Measurements from ENCODE around the gene TEAD2.
"Not testable (repeated sequence)": the region's sequence is repeated elsewhere in the genome, so short reads cannot be mapped to it uniquely, and the experiment has no call there.

Gene TEAD2

GRCh38 chr19:49347191-49347590, 15.0 kb downstream of the TEAD2 start:
- no peak for DNase-seq

DNA sequence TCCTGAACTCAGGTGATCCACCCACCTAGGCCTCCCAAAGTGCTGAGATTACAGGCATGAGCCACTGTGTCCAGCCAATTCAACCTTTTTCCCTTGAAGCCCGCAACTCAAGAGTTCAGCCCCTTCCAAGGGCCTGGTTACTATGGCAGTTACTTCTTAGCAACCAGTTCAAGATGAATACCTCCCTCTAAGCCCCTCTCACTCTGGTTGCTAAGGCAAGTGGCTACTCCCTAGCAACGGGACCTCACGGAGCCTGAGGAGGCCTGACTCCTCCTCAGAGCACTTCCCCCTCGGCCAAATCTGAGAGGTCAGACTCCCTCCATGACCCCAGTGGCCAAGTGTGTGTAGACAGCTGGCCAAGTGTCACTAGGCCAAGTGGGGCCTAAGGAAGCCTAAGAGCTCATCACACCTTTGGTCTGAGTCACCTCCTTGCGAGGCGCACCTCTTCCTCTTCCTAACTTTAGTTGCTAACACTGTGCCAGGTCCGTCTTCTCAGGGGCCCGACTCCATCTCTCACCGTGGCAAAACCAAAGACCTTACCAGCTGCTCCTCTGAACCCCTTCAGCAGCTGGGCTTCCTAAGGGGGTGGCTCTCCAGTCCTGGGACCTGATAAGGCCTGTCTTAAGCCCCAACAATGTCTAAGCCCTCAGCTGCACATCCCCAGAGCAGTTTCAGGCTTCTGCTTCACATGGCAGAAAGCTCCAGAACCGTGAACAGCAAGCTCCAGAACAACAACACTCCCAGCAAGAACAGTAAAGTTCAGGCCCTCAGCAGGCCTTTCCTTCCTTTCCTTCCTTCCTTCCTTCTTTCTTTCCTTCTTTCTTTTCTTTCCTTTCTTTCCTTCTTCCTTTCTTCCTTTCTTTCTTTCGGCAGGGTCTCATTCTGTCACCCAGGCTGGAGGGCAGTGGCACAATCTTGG, 17.5 kb downstream of the TEAD2 start:
- no peak for DNase-seq

DNA sequence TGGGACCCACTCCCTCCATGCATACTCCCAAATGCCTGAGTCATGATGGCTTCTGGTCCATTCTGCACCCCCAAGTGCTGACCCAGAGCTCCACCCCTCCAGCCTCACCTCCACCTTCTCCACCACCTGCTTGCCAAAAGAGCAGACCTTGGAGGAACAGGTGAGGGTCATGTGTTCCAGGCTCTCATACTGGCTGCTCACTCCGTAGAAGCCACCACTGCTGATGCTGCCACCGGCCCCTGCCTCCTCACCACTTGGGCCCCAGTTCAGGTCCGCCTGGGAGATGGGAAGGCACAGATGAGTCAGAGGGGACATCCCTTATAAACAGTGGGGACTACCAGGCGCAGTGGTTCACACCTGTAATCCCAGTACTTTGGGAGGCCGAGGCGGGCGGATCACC, 19.1 kb downstream of the TEAD2 start:
- no peak for DNase-seq

- no peak for DNase-seq
Measured at GRCh38 chr19:49342291-49342721, 19.9 kb downstream of the TEAD2 start.

GRCh38 chr19:49340865-49341718, 21.1 kb downstream of the TEAD2 start:
- DNase-seq = no peak

DNA sequence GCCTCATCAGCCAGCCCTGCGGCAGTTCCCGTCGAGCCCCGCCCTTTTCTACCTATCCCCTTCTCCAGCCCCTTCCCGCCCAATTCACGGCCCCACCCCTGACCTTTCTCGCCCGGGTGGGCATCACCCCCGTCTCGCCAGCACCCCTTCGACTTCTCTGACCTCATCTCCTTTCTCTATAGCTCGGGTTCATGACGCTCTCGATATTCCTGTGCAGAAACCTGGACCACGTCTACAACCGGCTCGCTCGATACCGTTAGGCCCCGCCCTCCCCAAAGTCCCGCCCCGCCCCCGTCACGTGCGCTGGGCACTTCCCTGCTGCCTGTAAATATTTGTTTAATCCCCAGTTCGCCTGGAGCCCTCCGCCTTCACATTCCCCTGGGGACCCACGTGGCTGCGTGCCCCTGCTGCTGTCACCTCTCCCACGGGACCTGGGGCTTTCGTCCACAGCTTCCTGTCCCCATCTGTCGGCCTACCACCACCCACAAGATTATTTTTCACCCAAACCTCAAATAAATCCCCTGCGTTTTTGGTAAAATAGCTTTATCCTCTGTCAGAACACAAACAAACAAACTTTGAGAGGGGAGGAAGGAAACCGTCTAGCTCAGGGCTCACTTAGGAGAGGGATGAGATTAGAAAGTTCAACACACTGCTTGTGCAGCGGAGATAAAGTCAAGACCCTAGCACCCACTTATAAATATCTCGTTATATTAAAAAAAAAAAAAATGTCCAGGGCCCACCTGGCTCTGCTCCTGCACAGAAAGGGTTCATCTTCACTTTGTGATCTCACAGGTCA, 21.9 kb downstream of the TEAD2 start:
- no peak for DNase-seq

- peak; percentile 95 for DNase-seq
Measured at GRCh38 chr19:49339301-49340068, 22.7 kb downstream of the TEAD2 start.

DNA sequence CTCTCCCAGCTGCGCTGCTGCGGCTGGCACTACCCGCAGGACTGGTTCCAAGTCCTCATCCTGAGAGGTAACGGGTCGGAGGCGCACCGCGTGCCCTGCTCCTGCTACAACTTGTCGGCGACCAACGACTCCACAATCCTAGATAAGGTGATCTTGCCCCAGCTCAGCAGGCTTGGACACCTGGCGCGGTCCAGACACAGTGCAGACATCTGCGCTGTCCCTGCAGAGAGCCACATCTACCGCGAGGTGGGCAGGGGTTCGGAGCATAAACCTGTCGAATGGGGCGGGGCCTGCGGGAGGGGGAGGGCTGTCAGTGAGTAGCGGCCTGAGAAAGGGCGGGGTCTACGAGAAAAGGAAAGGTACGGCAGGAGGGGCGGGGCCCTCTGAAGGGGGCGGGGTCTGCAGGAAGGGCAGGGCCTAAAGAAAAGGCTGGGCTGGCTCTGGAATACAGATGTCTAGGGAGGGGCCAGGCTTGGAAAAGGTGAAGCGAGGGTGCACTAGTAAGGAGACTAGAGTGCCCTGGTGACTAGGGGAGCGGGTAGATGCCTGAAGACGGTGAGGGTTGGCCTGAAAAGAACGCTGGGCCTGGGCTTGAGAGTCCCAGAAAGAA, 23.4 kb downstream of the TEAD2 start:
- peak; percentile 60 for DNase-seq

GRCh38 chr19:49338023-49338677, 24.1 kb downstream of the TEAD2 start:
- DNase-seq = no peak

DNA sequence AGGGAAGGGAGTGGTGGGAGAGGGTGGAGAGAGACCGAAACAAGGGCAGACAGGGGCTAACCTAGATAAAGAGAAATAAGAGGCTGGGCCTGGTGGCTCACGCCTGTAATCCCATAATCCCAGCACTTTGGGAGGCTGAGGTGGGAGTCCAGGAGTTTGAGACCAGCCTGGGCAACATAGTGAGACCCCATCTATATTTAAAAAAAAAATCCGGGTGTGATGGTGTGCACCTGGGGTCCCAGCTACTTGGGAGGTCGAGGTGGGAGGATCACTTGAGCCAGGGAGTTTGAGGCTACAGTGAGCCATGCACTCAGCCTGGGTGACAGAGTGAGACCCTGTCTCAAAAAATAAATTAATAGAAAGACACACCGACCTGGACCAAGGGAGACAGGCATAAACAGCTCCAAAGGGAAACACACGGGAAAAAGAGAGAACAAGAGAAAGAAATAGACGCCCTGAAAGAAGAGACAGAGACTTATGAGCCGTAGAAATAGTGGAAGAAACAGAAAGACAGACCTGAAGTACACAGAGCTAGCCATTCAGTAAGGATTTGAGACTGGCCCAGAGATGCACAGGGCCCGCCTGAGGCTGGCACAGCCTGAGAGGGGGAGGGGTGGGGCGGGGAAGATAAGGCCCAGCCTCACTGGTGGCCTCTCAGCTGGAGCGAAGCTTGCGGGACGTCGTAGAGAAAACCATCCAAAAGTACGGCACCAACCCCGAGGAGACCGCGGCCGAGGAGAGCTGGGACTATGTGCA, 24.8 kb downstream of the TEAD2 start:
- no peak for DNase-seq

GRCh38 chr19:49336482-49337266, 25.5 kb downstream of the TEAD2 start:
- no peak for DNase-seq

DNA sequence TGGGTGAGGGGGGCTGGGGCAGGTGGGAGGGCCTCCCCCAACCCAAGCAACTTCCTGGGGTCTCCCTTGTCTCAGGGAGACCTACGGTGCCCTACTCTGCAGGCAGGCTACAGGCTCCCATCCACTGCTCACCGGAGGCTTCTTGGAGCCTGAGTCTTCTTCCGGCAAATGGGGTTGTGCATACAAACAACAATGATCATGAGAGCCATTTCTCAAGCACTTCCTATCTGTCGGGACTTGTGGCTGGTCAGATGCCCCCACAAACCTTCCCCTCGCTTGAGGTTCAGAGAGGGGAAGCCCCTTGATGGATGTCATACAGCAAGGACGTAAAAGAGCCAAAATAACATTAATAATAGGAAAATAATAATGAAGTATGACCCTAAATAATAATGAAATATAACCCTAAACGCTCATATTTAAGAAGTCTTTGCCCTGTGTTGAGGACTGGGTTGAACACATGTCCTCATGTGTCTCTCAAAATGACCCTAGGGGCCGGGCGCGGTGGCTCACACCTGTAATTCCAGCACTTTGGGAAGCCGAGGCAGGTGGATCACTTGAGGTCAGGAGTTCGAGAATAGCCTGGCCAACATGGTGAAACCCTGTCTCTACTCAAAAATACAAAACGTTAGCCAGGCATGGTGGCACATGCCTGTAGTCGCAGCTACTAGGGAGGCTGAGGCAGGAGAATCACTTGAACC, 26.3 kb downstream of the TEAD2 start:
- no peak for DNase-seq

DNA sequence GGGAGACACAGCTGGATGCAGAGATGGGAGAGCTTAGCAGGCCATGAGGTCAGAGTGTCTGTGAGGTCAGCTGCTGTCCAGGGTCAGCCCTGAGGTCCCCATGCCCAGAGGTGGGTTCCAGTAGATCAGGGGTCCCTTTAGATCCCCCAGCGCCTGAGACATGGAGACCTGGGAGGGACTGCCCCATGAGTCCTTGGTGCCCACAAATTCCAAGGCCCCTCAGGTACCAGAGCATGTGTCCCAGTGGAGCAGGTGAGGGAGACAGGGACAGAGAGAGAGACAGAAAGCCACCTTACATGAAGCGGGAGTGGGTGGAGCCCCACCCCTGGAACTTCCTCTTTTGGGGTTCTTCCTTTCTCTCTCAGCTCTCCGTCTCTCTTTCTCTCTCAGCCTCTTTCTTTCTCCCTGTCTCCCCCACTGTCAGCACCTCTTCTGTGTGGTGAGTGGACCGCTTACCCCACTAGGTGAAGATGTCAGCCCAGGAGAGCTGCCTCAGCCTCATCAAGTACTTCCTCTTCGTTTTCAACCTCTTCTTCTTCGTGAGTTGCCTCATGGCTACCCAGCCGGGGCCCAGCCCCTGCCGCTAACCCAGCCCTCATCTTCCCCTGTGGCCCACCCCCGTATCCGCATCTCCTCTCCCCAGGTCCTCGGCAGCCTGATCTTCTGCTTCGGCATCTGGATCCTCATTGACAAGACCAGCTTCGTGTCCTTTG, 27.0 kb downstream of the TEAD2 start, which contains the start of gene CD37:
TSS of gene CD37 (plus strand) at position 336 of the 713 bp plus-strand sequence. CDS start at position 471, 135 bp downstream.
- no peak for DNase-seq

DNA sequence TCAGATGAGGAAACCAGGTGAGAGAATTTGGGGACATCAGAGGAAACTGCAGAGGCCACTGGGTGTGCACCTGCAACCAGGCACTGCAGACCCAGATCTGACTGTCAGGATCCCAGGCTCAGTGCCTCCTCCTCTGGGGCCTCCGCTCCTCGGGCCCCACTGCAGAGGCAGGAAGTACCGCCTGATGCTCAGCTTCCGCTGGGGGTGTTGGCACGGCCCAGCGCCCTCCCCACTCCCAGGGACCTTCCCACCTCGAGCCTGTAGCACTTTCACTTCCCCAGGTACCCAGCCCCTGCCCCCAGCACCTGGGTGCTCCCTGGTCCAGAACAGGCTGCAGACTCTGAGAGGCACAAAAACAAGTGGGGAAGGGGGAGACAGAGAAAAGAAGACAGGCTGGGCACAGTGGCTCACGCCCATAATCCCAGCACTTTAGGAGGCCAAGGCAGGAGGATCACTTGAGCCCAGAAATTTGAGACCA, 28.4 kb downstream of the TEAD2 start:
- no peak for DNase-seq

GRCh38 chr19:49333418-49333805, 28.8 kb downstream of the TEAD2 start:
- no peak for DNase-seq

DNA sequence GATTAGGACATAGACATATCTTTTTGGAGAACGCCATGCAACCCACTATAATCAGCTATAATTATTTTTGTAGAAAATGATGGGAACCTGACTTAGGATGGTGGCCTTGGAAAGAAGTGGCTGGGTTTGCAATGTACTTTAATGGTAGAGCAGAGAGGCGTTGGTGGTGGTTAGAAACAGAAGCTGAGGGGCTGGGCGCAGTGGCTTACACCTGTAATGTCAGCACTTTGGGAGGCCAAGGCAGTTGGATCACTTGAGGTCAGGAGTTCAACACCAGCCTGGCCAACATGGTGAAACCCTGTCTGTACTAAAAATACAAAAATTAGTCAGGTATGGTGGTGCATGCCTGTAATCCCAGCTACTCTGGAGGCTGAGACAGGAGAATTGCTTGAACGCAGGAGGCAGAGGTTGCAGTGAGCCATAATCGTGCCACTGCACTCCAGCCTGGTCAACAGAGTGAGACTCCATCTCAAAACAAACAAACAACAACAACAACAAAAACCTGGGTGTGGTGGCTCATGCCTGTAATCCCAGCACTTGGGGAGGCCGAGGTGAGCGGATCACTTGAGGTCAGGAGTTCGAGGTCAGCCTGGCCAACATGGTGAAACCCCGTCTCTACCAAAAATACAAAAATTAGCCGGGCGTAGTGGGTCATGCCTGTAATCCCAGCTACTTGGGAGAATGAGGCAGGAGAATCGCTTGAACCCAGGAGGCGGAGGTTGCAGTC, 29.4 kb downstream of the TEAD2 start:
- not testable (repeated sequence) for DNase-seq

GRCh38 chr19:49331616-49332055, 30.6 kb downstream of the TEAD2 start:
- DNase-seq = peak; percentile 20
